Cardiac fibroblast (primary cell): Measurements from ENCODE around the gene ZNF423.

ENCODE experiments used
- DNase-seq, 2 donors: peaks; one replicate each; pipeline versions ENCODE4 v3.0.0 to v3.0.0-alpha.2; 2010; ENCODE audit warnings: low read depth in 2 of 2
- H3K4me3 ChIP-seq, 2 donors: replicated peaks in 1 of 2; 1 replicate in 1 of 2; 2 replicates in 1 of 2; pipeline ENCODE4 v1.5.1; 2011; ENCODE audit warnings: low read depth in 2 of 2, low read length in 2 of 2, mild to moderate bottlenecking in 2 of 2, moderate library complexity in 1 of 2
- CTCF ChIP-seq: IDR thresholded peaks from one replicate; pipeline ENCODE4 v1.5.1; 2011; ENCODE audit warnings: low read depth, mild to moderate bottlenecking, low read length, inconsistent platforms

The ZNF423 gene

GRCh38 chr16:49833796-49834530, 21.9 kb downstream of the ZNF423 start:
- DNase-seq, result no peak
- no peak overlapping the region for H3K4me3 ChIP-seq
- TF ChIP-seq CTCF, result no peak

- H3K4me3 ChIP-seq, result no peak overlapping the region
- peak; percentile 17 to 83 for DNase-seq
- no peak for TF ChIP-seq CTCF
Observed at GRCh38 chr16:49833085-49833484, 22.8 kb downstream of the ZNF423 start.

DNA sequence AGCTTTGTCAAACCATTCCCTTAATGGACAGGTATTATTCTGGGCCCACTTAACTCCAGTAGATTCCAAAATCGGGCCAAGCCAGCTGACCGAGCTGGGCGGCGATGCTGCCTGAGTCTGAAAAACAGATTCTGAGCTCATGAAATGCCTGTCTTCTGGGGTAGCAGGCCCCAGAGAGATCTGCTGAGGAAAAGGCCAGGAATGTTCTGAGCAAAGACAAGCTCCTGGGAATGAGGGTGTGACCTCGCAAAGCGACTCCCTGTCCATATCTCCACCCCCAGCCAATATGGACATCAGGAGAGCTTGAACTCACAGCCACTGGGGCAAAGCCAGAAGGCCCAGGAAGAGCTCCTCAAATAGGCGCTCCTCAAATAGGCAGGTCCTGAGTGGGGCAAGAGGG, 23.7 kb downstream of the ZNF423 start:
- DNase-seq, result peak; percentile 11 to 27
- no peak for TF ChIP-seq CTCF
- H3K4me3 ChIP-seq, result no peak overlapping the region

DNA sequence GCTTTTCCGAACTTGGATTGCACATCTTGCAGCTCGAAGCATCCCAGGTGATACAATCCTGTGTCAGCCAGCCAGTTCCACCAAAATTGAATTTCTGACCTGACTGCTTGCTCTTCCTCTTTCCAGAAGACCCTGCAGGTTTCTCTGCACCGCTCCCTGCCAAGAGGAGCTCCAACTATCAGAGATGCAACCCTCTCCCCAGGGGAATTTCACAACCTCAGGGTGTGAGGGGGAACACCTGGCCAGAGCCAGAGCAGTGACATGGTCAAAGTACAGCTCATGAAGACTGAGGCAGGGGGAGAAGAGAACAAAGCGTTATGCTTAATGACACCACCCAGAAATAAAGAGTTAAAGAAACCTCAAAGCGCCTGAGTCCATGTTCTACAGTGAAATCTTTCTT, 25.0 kb downstream of the ZNF423 start:
- no peak for TF ChIP-seq CTCF
- DNase-seq, result no peak
- H3K4me3 ChIP-seq, result no peak overlapping the region

- H3K4me3 ChIP-seq, result no peak overlapping the region
- TF ChIP-seq CTCF, result no peak
- DNase-seq, result peak in 1 of 2 donors; percentile 33
Observed at GRCh38 chr16:49828533-49829267, 27.2 kb downstream of the ZNF423 start.

DNA sequence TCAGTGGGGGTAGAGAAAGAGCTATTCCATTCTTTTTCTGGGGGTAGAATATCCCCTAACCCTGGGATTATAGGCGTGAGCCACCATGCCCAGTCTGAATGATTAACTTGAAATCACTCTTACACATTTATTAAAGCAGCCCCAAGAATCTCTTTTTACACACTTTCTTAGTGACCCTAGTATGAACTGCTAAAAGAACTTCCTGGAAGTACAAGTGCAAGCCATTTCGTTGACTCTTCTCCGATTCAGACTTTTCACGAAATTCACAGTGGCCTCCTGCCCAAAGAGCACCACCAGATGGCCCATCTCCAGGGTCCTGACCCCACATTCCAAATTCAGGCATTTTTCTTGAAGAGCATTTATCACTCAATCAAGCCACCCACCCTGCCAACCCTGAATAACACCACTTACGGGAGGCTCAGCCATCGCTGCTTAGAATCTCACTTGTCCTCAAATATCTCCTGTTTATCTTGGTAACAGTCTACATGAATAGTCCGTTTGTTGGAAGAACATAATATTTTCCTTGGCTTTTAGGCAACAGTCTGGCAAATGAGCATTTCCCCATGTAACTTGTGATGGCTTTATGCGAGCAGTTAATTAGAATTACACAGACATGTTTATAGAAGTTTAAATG, 28.0 kb downstream of the ZNF423 start:
- no peak for TF ChIP-seq CTCF
- peak; percentile 33 to 65 for DNase-seq
- H3K4me3 ChIP-seq, result no peak overlapping the region
